ENCODE measurements around the gene GLS. TPM values are rescaled to one million over a fixed set of nuclear protein-coding genes. Genes with fewer than 3 reads are reported as not detected.

GLS gene
- total RNA-seq, 2 experiments from 2014 or later: 187 to 191 TPM

- H3K27ac Mint-ChIP-seq: no peak overlapping the region
- peaks cover 50% of the 10 kb centered on the region for H3K36me3 Mint-ChIP-seq
- no peak for ATAC-seq
- CTCF ChIA-PET: interaction anchor here (1.2 to 1.3 kb wide), 2 partner anchors 54 to 55 kb away, joined by 4 to 6 read pairs; no protein-coding TSS in a partner anchor
- no peaks in the 10 kb centered on the region for H3K27me3 Mint-ChIP-seq
- H3K4me3 Mint-ChIP-seq: no peak overlapping the region
- peaks cover 22% of the 10 kb centered on the region for H3K4me1 Mint-ChIP-seq
- no peak for DNase-seq
- H3K9me3 Mint-ChIP-seq (ENCODE audit: low read depth): no peaks in the 10 kb centered on the region
Observed at GRCh38 chr2:190904640-190905261, 24.1 kb downstream of the GLS start.

GRCh38 chr2:190908532-190908931 is 27.9 kb downstream of the GLS start:
- no peaks in the 10 kb centered on the region for H3K9me3 Mint-ChIP-seq (ENCODE audit: low read depth)
- CTCF ChIA-PET: no interaction called here
- no peaks in the 10 kb centered on the region for H3K27me3 Mint-ChIP-seq
- no peak overlapping the region for H3K4me3 Mint-ChIP-seq
- no peak for ATAC-seq
- no peak for DNase-seq
- H3K27ac Mint-ChIP-seq: no peak overlapping the region
- H3K36me3 Mint-ChIP-seq: peaks cover 48% of the 10 kb centered on the region
- peaks cover 31% of the 10 kb centered on the region for H3K4me1 Mint-ChIP-seq

GRCh38 chr2:190909680-190910079 is 29.1 kb downstream of the GLS start:
- H3K27ac Mint-ChIP-seq: no peak overlapping the region
- no peak overlapping the region for H3K4me3 Mint-ChIP-seq
- ATAC-seq (no peak), DNase-seq (no peak)
- H3K4me1 Mint-ChIP-seq: peaks cover 28% of the 10 kb centered on the region
- H3K36me3 Mint-ChIP-seq: peaks cover 46% of the 10 kb centered on the region
- H3K27me3 Mint-ChIP-seq: no peaks in the 10 kb centered on the region
- CTCF ChIA-PET: no interaction called here
- H3K9me3 Mint-ChIP-seq (ENCODE audit: low read depth): no peaks in the 10 kb centered on the region

DNA sequence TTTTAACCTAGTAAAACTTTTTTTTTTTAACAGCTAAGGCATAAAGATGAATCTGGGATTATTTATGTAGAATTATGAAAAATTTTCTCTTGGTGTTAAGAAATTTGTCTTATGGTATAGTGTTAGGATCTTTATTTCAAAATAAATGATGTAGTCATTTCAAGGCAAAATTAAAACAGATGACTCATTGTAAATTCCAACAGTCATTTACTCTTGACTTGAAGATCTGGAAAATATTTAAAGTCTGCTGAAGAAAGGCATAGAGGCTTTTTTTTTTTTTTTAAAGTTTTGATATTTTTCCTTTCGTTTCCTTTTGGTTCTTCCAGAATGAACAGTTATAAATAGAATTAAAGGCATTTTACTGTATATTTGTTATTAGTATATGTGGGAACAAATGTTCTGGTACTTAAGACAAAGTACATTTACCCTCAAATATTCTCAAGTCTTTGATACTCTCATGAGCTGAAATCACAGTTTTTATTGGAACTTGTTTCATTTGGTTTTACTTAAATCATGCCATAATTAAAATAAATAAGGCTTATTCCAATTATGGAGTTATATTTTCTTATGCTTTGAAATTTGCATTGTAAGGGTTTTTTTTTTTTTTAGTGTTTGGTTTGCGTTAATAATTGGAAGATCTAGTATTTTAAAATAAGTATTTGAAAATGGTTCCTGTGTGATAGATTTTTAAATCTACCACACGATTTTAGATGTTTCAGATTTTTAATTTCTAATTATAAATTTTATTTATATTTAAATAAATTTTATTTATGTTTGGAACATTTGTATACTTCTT is 29.9 kb downstream of the GLS start:
- ATAC-seq (no peak), DNase-seq (no peak)
- Mint-ChIP-seq H3K27me3 (no peaks in the 10 kb centered on the region), H3K4me3 (no peak overlapping the region), H3K9me3 (ENCODE audit: low read depth) (no peaks in the 10 kb centered on the region), H3K4me1 (peaks cover 27% of the 10 kb centered on the region), H3K36me3 (peaks cover 45% of the 10 kb centered on the region), H3K27ac (no peak overlapping the region)
- CTCF ChIA-PET: no interaction called here

DNA sequence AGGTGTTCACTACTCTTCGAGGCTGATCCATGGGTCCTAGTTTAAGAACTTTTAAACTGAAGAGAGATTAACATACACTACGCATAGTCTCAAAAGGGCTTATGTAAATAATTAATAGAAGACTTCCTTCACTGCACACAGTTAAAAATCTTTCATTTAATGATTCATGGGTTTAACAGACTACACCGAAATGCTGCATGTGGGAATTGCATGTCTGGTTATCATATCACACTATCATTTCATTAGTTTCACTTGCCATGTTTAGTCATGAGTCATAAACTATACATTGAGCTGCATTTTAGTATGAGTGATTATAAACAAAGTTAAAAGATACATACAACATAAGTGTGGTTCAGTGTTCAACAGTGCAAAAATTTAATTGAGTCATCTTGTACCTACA is 31.2 kb downstream of the GLS start:
- peaks cover 33% of the 10 kb centered on the region for H3K4me1 Mint-ChIP-seq
- ATAC-seq: peak; percentile 91
- H3K4me3 Mint-ChIP-seq: no peak overlapping the region
- no peaks in the 10 kb centered on the region for H3K9me3 Mint-ChIP-seq (ENCODE audit: low read depth)
- no peaks in the 10 kb centered on the region for H3K27me3 Mint-ChIP-seq
- CTCF ChIA-PET: no interaction called here
- H3K36me3 Mint-ChIP-seq: peaks cover 53% of the 10 kb centered on the region
- DNase-seq: no peak
- peak overlapping the region; percentile 56 for H3K27ac Mint-ChIP-seq

DNA sequence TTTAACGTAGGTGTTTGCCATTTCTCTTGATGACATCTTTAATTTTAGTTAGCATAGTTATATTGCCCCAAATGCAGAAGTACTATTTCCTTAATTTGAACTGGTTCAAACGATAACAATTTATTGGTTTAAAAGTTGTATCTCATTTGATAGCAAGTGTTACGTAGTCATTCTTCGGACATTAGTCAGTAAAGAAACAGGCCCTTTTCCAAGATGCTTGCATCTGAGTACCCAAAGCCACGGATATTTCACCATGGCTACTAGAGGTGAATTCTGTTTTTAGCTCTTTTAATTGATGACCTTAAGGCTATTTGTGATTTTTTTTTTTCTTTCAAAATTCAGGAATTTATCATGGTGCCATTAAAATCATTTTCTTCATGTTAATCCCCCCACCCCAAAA is 32.1 kb downstream of the GLS start:
- ATAC-seq: no peak
- H3K27ac Mint-ChIP-seq: no peak overlapping the region

GRCh38 chr2:190913725-190914124 is 33.1 kb downstream of the GLS start:
- Mint-ChIP-seq H3K9me3 (ENCODE audit: low read depth) (no peaks in the 10 kb centered on the region), H3K4me1 (peaks cover 41% of the 10 kb centered on the region), H3K36me3 (peaks cover 62% of the 10 kb centered on the region), H3K27ac (peak overlapping the region; percentile 32), H3K27me3 (no peaks in the 10 kb centered on the region), H3K4me3 (no peak overlapping the region)
- CTCF ChIA-PET: interaction anchor here (0.8 kb wide), 1 partner anchor 130 kb away, joined by 3 read pairs; no protein-coding TSS in a partner anchor
- DNase-seq (peak; percentile 42), ATAC-seq (no peak)

More for the DNA sequence above, 32.1 kb downstream of the GLS start:
- H3K9me3 Mint-ChIP-seq (ENCODE audit: low read depth): no peaks in the 10 kb centered on the region
- H3K36me3 Mint-ChIP-seq: peaks cover 57% of the 10 kb centered on the region
- no peaks in the 10 kb centered on the region for H3K27me3 Mint-ChIP-seq
- H3K4me1 Mint-ChIP-seq: peaks cover 38% of the 10 kb centered on the region
- CTCF ChIA-PET: interaction anchor here (0.5 kb wide), 1 partner anchor 35 kb away, joined by 3 read pairs; no protein-coding TSS in a partner anchor
- no peak overlapping the region for H3K4me3 Mint-ChIP-seq
- DNase-seq: no peak

DNA sequence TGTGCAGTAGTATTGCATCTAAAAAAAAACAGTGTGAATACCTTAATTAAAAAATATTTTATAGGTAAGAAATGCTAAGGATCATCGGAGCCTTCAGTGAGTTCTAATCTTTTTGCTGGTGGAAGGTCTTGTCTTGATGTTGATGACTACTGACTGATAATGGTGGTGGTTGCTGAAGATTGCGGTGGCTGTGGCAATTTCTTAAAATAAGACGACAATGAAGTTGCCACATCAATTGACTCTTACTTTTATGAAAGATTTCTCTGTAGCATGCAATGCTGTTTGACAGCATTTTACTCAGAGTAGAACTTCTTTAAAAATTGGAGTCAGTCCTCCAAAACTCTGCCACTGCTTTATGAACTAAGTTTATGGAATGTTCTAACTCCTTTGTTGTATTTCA is 36.2 kb downstream of the GLS start:
- Mint-ChIP-seq H3K9me3 (ENCODE audit: low read depth) (no peaks in the 10 kb centered on the region), H3K27me3 (no peaks in the 10 kb centered on the region), H3K4me3 (no peak overlapping the region), H3K36me3 (peaks cover 57% of the 10 kb centered on the region), H3K4me1 (peaks cover 31% of the 10 kb centered on the region), H3K27ac (no peak overlapping the region)
- DNase-seq (peak; percentile 41), ATAC-seq (no peak)
- CTCF ChIA-PET: no interaction called here

DNA sequence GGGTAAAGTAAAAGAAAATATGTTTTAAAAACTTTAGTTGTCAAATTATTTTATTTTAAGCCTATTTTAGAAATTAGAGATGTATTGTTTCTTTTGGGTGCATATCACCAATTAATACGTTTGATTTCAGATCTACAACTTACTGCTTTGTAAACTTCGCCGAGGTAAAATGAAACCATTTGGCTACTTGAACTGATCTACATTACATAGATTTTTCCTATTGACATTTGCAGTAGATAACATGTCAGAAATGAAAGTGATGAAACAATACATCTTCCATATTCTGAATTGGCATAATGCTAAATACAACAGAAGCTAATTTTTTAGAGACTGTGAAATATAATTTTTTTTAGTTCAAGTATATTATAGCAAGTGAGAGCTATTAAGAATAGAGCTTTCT is 39.5 kb downstream of the GLS start:
- Mint-ChIP-seq H3K4me1 (peaks cover 31% of the 10 kb centered on the region), H3K4me3 (no peak overlapping the region), H3K36me3 (peaks cover 60% of the 10 kb centered on the region), H3K27ac (no peak overlapping the region), H3K27me3 (no peaks in the 10 kb centered on the region), H3K9me3 (ENCODE audit: low read depth) (no peaks in the 10 kb centered on the region)
- CTCF ChIA-PET: no interaction called here
- DNase-seq (no peak), ATAC-seq (no peak)

DNA sequence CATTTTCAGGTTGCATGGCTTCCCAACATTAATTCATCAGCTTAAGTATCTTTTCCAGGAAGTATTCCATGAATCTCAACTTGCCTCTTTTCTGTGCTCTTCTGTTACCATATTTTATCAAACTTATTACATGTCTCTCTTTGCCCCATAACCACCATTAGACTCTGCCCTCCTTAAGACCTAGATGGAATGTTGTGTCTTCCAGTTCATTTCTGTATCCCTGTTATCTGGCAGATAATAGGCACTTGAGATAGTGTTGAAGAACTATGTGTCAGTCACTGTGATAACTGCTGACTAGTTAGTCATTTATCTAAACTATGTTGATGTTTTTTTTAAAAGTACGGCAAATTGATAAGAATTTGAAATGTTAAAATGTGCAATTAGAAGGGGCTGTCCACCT is 41.8 kb downstream of the GLS start:
- Mint-ChIP-seq H3K36me3 (peaks cover 54% of the 10 kb centered on the region), H3K27ac (no peak overlapping the region), H3K9me3 (ENCODE audit: low read depth) (no peaks in the 10 kb centered on the region), H3K4me3 (no peak overlapping the region), H3K4me1 (peaks cover 20% of the 10 kb centered on the region), H3K27me3 (no peaks in the 10 kb centered on the region)
- ATAC-seq (no peak), DNase-seq (no peak)
- CTCF ChIA-PET: no interaction called here

DNA sequence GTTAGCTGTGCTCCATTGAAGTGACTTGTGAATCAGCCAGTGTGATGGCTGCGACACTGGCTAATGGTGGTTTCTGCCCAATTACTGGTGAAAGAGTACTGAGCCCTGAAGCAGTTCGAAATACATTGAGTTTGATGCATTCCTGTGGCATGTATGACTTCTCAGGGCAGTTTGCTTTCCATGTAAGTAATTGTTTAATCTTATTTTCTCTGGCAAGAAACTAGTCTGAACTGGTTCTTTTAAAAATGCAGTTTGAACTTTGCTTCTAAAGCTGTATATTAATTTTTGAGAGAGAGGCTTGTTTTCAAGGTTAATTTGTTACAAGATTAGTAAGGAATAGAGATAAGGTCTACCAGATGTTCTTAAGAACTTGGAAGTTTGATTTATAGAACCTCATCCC is 46.7 kb downstream of the GLS start:
- DNase-seq (no peak), ATAC-seq (no peak)
- Mint-ChIP-seq H3K27ac (no peak overlapping the region), H3K4me1 (peaks cover 9% of the 10 kb centered on the region), H3K27me3 (no peaks in the 10 kb centered on the region), H3K36me3 (peaks cover 55% of the 10 kb centered on the region), H3K9me3 (ENCODE audit: low read depth) (no peaks in the 10 kb centered on the region), H3K4me3 (no peak overlapping the region)
- CTCF ChIA-PET: no interaction called here

DNA sequence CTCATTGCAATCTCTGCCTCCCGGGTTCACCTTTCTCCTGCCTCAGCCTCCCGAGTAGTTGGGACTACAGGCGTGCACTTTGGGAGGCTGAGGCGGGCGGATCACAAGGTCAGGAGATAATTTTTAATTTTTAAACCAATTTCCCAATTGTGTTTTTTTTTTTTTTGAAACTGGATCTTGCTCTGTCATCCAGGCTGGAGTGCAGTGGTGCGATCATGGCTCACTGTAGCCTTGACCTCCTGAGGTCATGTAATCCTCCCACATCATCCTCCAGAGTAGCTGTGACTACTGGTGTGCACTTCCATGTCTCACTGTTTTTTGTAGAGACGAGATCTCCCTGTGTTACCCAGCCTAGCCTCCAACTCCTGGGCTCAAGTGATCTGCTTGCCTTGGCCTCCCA is 49.3 kb downstream of the GLS start:
- Mint-ChIP-seq H3K36me3 (peaks cover 46% of the 10 kb centered on the region), H3K9me3 (ENCODE audit: low read depth) (no peaks in the 10 kb centered on the region), H3K27me3 (no peaks in the 10 kb centered on the region), H3K27ac (no peak overlapping the region), H3K4me3 (no peak overlapping the region), H3K4me1 (peaks cover 4% of the 10 kb centered on the region)
- no peak for ATAC-seq
- CTCF ChIA-PET: no interaction called here
- no peak for DNase-seq

DNA sequence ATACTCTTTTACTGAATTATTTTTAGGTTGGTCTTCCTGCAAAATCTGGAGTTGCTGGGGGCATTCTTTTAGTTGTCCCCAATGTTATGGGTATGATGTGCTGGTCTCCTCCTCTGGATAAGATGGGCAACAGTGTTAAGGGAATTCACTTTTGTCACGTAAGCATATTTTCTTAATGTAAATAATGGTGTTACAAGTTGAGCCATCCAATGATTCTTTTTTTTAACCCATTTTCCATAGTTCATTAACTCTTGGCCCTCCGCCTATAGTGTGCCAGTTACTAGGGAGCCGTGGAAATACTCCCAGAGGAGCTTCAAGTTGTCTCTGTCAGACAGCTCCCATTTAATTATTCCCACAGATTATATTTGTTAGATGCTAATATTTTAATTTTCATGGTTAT is 49.8 kb downstream of the GLS start:
- Mint-ChIP-seq H3K36me3 (peaks cover 42% of the 10 kb centered on the region), H3K4me3 (no peak overlapping the region), H3K4me1 (peaks cover 4% of the 10 kb centered on the region), H3K9me3 (ENCODE audit: low read depth) (no peaks in the 10 kb centered on the region), H3K27me3 (no peaks in the 10 kb centered on the region), H3K27ac (no peak overlapping the region)
- no peak for DNase-seq
- no peak for ATAC-seq
- CTCF ChIA-PET: no interaction called here

- Mint-ChIP-seq H3K27ac (no peak overlapping the region), H3K4me1 (peaks cover 4% of the 10 kb centered on the region), H3K9me3 (ENCODE audit: low read depth) (no peaks in the 10 kb centered on the region), H3K4me3 (no peak overlapping the region), H3K27me3 (no peaks in the 10 kb centered on the region), H3K36me3 (peaks cover 31% of the 10 kb centered on the region)
- CTCF ChIA-PET: interaction anchor here (1.0 kb wide), 1 partner anchor 79 kb away, joined by 3 read pairs; no protein-coding TSS in a partner anchor
- no peak for DNase-seq
- no peak for ATAC-seq
Observed at GRCh38 chr2:190932514-190932913, 51.9 kb downstream of the GLS start.

All from activated CD8-positive, alpha-beta memory T cell treated with anti-CD3 and anti-CD28 coated beads, Interleukin-2, amount 10 ng/mL, durations not matched to agents 7 days and 5 days (primary cell).